T-helper 2 cell (primary cell): Measurements from ENCODE around the gene SRP19.
"Not testable (repeated sequence)": the region's sequence is repeated elsewhere in the genome, so short reads cannot be mapped to it uniquely, and the experiment has no call there.

Experiments
- DNase-seq, 5 experiments: peaks; one replicate each; pipeline versions ENCODE4 v3.0.0 to v3.0.0-alpha.2; 2012 to 2022
- total RNA-seq, 2 donors: gene quantifications; one replicate each; lab custom pipeline; 2026; lab: John Stamatoyannopoulos, UW

Gene SRP19
- 10.6 to 13.3 reads per million in 2 donors for total RNA-seq

GRCh38 chr5:112860929-112861637 lies at the start of gene SRP19:
Gene SRP19 (plus strand): TSS chr5:112861287. CDS start chr5:112861377, 90 bp downstream.
- peak; percentile 73 to 96 (median 87) for DNase-seq

GRCh38 chr5:112812549-112812948 lies 48.5 kb upstream of the SRP19 start:
- DNase-seq = no peak

GRCh38 chr5:112820246-112820645 lies 40.8 kb upstream of the SRP19 start:
- DNase-seq = no peak

- DNase-seq = no peak
Measured at GRCh38 chr5:112822456-112822855, 38.6 kb upstream of the SRP19 start.

- DNase-seq = no peak
Measured at GRCh38 chr5:112823181-112823580, 37.9 kb upstream of the SRP19 start.

DNA sequence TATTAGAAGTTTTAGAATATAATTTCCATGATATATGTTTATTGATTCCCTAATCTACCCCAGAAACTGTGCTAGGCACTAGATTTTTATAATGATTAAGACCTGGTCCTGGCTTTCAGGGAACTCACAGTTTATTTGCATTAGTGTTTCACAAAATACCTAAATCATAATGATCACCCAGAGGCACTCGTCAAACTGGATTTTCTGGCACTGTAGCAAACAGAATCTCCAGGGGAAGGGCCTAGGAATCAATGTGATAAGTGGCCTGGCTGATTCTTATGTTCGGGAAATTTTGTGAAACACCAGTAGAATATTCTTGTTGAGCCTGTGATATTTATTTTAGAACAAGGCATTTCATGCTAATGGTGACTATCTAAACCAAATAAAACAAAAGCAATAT lies 37.4 kb upstream of the SRP19 start:
- no peak for DNase-seq

GRCh38 chr5:112824197-112824596 lies 36.9 kb upstream of the SRP19 start:
- DNase-seq = no peak

GRCh38 chr5:112830378-112830777 lies 30.7 kb upstream of the SRP19 start:
- no peak for DNase-seq

DNA sequence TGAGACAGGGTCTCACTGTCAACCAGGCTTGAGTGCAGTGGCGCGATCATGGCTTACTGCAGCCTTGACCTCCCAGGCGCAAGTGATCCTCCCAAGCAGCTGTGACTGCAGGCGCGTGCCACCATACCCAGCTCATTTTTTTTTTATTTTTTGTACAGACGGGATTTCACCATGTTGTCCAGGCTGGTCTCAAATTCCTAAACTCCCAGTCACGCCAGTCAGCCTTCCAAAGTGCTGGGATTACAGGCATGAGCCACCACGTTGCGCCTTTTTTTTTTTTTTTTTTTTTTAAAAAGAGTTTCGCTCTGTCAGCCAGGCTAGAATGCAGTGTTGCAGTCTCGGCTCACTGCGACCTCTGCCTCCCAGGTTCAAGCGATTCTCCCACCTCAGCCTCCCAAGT lies 27.1 kb upstream of the SRP19 start:
- no peak for DNase-seq

DNA sequence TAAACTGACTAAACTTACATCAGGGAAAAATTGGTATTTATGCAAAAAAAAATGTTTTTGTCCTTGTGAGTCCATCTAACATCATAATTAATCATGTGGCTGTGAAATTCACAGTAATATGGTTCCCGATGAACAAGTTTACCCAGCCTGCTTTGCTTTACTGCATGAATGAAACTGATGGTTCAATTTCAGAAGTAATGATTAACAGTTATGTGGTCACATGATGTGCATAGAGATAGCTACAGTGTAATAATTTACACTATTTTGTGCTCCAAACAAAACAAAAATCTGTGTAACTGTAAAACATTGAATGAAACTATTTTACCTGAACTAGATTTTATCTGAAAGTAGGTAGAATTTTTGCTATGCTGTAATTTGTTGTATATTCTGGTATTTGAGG lies 16.6 kb upstream of the SRP19 start:
- DNase-seq = no peak

- DNase-seq = no peak
Measured at GRCh38 chr5:112846556-112846955, 14.5 kb upstream of the SRP19 start.

DNA sequence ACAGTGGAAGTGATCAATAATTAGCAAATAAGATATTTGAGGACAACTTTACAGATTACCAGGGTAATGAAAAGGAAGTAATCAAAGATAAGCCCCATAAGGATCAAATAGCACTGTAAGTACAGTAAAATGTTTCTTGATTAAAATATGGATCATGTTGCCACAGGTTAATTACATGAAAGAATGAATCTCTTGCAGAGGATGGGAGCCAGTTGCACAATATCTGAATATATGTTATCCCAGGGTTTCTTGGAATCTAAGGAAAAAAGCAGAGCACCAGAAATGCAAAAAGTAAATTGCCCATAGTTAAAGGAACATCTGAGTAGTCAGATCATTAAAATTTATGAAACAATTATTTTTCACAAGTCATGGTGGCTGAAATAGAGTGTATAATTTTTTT lies 13.8 kb upstream of the SRP19 start:
- no peak for DNase-seq

DNA sequence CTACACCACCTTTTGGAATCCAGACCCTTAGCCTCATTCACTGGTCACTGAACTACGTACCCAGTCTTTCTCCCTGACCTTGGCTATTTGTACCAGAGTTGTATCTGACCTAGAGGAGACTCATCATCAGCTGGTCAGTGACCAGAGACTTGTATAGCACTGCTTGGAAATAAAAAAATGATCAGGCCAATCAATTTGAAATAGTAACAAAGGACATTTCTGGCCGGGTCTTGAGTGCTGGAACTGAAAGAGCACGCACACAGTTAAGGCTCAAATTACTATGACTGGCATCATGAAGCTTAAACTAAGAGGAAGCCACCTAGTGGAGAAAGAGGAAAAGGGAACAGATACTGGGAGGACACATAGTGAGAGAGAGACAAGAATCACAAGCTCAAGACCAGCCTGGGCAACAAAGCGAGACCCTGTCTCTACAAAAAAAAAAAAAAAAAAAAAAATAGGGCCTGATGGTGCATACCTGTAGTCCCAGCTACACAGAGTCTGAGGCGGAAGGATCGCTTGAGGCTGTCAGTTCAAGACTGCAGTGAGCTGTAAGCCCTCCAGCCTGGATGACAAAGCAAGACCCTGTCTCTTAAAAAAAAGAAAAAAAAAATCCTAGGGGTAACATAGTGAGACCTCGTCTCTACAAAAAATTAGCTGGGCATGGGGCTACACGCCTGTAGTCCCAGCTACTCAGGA lies 12.8 kb upstream of the SRP19 start:
- peak in 2 of 5 experiments; percentile 3 to 75 for DNase-seq

GRCh38 chr5:112849912-112850311 lies 11.2 kb upstream of the SRP19 start:
- DNase-seq = no peak

DNA sequence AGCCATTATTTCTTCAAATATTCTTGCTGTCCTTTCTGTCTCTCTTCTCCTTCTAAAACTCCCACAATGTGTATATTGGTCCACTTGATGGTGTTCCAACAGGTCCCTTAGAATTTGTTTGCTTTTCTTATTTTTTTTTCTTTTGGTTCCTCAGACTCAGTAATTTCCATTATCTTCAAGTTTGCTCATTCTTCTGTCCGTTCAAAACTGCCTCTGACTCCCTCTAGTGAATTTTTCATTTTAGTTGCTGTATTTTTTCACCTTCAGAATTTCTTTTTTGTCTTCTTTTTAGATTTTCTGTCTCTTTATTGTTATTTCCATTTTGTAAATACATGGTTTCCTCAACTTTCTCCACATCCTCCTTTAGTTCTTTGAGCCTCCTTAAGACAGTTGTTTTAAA lies 6.4 kb upstream of the SRP19 start:
- no peak for DNase-seq

DNA sequence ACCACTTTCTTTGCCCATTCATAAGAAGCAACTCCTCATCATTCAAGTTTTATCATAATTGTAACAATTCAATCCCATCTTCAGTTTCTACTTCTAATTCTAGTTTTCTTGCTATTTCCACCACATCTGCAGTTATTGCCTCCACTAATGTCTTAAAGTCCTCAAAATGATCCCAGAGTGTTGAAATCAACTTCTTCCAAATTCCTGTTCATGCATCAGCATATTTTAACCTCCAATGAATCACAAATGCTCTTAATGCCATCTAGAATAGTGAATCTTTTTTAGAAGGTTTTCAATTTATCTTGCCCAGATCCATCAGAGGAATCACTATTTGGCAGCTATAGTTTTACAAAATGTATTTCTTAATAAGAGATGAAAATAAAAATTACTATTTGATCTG lies 3.2 kb upstream of the SRP19 start:
- DNase-seq = no peak

GRCh38 chr5:112860571-112860928 lies 537 bp upstream of the SRP19 start:
- not testable (repeated sequence) for DNase-seq

- no peak for DNase-seq
Measured at GRCh38 chr5:112861638-112861985, 525 bp downstream of the SRP19 start.

- no peak for DNase-seq
Measured at GRCh38 chr5:112862085-112862484, 998 bp downstream of the SRP19 start.

- DNase-seq = no peak
Measured at GRCh38 chr5:112863549-112863948, 2.5 kb downstream of the SRP19 start.

GRCh38 chr5:112865128-112865527 lies 4.0 kb downstream of the SRP19 start:
- DNase-seq = no peak

DNA sequence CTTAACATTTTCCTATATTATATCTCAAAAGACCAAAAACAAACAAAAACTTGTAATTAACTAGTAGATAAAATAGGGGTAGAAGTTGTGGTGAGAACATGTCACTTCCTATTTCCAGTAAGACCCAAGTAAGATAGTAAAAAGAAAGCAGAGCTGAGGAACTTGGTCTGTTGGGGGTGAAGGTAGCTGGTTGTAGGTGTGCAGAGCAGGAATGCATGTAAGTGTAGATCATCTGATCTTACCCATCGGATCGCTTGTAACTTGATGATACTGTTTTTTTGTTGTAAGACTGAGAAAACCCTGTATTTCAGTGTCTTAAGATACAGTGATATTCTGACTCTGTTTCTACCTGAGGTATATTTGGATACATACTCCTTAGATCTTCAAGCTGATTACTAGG lies 5.7 kb downstream of the SRP19 start:
- peak in 1 of 5 experiments; percentile 53 for DNase-seq

DNA sequence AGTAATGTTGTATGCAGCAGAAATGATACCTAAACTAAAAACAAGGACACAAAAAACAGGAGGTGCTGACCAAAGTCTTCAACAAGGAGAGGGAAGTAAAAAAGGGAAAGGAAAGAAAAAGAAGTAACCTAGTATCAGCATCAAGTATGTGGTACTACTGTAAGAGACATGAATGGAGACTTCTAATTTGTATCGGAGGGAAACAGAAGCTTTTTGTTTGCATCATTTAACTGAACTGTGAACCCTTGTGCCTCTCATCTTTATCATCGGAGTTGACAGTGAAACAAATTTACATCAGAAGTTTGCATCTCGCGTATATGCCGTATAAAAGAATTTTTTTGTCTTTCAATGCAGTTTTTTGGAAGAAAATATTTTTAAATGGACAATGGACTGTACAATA lies 6.3 kb downstream of the SRP19 start:
- no peak for DNase-seq

- DNase-seq = peak in 1 of 5 experiments; percentile 47
Measured at GRCh38 chr5:112869948-112870347, 8.9 kb downstream of the SRP19 start.

DNA sequence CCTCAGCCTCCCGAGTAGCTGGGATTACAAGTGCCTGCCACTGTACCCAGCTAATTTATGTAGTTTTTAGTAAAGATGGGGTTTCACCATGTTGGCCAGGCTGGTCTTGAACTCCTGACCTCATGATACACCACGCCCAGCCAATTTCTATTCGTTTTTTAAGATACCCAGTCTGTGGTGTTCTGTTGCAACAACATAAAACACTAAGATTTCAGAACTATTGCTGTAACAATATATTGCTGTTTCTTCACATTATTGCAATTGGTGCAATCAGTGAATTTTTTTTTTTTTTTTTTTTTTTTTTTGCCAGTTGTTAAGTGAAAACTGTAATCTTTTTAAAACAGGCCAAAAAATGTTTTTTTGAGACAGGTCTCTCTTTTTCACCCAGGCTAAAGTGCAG lies 9.9 kb downstream of the SRP19 start:
- DNase-seq = no peak
